ENCODE data around the gene VEGFB. TPM values are rescaled to one million over a fixed set of nuclear protein-coding genes. Genes with fewer than 3 reads are reported as not detected.

The VEGFB gene
- total RNA-seq, 1 donor from 2014 or later, result 45.2 TPM

GRCh38 chr11:64262271-64263002 lies 28.1 kb downstream of the VEGFB start:
- ATAC-seq, result no peak

DNA sequence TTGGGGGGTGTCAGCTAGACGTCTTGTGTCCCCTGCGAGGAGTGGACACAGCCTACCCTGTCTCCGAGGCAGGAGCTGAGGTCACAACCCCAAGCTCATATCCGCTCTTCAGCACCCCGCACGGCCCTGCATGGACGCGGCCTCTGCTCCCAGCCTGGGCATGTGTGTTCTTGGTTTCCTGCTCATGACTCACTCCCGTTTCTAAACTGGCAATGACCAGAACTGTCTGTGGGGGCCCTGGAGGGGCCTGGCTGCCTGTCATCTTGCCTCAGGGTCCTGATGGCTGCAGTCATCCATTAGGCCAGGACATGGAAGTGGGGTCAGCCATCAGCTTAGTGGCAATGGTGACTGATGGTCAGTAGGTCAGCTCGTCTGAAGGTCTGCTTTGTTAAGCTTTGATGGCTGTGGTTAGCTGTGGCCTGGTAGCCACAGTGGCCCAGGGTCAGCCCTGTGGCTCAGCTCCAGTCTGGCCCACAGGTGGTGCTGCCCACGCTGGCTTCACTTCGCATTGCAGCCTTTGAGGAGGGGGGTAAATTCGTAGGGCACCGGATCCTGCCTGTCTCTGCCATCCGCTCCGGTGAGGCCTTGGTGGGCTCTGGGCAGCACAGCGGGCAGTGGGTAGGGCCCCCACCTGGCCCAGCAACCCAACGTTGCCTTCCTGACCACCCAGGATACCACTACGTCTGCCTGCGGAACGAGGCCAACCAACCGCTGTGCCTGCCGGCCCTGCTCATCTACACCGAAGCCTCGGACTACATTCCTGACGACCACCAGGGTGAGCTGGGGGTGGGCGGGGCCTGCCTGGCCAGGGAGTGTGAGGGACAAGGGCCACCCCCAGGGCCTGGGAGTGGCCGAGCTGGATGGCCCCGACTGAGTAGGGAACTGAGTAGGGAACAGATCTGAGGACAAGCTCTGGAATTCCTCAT lies 28.9 kb downstream of the VEGFB start:
- no peak for ATAC-seq

GRCh38 chr11:64263947-64264317 lies 29.5 kb downstream of the VEGFB start:
- no peak for ATAC-seq

DNA sequence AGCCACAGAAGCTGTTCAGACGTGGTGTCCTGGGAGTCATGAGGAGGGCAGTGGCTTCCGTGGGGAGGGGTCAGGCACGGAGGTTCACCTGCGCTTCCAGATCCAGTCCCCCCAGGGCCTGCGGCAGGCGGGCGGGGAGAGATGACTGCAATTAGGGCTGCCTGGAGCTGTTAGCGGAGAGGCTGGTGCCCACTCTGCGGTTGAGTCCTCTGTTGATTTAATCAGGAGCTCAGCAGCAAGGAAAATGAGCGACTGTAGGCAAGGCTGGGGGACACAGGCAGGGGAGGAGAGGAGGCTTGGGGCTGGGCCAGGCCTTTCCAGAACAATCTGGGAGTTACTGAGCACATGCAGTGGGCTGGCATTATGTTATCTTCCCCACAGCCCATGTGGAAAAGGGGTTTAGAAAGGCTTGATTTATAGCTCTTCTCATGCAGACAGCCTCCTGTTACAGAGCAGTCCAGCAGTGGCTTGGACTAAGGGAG lies 30.0 kb downstream of the VEGFB start:
- ATAC-seq, result no peak

GRCh38 chr11:64265176-64266160 lies 31.1 kb downstream of the VEGFB start:
- no peak for ATAC-seq

DNA sequence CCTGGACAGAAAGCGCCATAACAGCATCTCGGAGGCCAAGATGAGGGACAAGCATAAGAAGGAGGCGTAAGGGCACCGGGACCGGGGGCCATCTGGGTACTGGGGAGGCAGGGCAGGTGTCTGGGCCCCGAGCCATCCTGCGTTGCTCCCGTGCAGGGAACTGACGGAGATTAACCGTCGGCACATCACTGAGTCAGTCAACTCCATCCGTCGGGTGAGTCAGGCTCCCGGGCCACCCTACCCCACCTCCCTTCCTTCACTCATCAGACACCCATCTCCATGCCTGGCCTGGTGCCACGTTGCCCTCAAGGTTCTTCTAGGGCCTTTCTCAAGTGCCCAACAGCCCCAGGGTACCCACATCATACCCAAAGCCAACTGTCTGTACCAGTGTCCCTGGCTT lies 32.0 kb downstream of the VEGFB start:
- ATAC-seq, result no peak

- peak; percentile 36 for ATAC-seq
Observed at GRCh38 chr11:64267207-64267945, 33.0 kb downstream of the VEGFB start.

GRCh38 chr11:64268025-64268892 lies 33.9 kb downstream of the VEGFB start:
- no peak for ATAC-seq

DNA sequence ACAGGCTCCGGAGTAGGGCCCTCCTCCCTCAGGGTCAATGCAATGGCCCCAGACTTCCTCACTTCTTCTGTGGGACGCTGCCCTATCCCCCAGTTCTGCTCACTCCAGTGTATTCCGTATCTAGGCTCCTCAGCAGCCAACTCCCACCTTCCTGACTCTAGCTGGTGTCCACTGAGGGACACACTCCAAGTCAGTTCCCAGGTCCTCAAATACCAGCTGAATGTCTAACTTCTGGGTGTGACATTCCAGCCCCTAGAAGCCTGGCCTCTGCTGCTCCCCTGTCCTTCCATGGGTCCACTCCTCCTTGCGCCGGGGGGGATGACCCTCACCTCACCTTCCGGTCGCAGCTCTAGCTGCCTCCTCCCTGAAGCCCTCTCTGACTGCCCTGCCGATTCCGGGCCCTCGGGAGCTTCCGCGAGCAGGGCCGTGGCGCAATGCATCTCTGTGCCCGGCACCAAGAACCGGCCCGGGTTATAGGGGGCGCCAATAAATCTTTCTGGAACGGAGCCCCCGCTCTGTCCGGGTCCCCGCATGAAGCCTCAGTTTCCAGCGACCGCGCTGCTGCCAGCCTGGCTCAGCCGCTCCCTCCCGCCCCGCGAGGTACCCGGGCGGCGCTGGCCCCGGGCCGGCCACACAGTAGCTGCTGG lies 34.6 kb downstream of the VEGFB start:
- ATAC-seq, result peak; percentile 1

GRCh38 chr11:64269540-64270220 lies 35.3 kb downstream of the VEGFB start:
- ATAC-seq, result peak; percentile 83

DNA sequence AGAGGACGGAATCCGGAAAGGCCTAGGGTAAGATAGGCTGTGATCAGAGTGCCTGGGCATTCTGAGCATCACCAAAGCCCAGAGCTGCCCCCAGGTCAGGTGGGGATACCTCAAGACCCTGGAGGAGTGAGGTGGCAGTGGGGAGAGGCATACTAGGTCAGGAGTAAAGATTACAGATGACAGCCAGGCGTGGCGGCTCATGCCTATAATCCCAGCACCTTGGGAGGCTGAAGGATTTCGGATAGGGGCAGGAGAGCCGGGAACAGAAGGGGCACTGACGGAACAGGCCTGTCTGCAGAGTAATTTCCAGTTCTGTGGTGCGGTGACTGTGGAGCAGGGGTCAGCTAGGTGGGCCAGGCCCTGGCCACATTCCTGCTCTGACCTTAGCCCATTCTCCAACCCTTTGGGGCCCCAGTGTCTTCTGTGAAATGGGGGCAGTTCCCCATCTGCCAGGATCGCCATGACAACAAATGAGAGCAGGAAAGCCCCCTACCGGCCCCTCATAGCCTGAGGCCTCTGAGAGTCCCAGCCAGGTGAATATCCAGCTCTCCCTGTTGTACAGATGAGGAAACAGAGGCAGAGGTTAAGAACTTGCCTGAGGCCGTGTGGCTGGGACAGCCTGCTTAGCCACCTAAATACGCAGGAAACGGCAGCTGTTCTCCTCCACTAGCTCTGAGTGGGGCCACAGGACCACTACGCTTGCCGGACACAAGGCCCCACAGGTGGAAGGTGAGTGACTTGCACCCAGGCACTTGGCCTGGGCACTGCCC lies 40.8 kb downstream of the VEGFB start:
- no peak for ATAC-seq

- ATAC-seq, result no peak
Observed at GRCh38 chr11:64275841-64276240, 41.5 kb downstream of the VEGFB start.

DNA sequence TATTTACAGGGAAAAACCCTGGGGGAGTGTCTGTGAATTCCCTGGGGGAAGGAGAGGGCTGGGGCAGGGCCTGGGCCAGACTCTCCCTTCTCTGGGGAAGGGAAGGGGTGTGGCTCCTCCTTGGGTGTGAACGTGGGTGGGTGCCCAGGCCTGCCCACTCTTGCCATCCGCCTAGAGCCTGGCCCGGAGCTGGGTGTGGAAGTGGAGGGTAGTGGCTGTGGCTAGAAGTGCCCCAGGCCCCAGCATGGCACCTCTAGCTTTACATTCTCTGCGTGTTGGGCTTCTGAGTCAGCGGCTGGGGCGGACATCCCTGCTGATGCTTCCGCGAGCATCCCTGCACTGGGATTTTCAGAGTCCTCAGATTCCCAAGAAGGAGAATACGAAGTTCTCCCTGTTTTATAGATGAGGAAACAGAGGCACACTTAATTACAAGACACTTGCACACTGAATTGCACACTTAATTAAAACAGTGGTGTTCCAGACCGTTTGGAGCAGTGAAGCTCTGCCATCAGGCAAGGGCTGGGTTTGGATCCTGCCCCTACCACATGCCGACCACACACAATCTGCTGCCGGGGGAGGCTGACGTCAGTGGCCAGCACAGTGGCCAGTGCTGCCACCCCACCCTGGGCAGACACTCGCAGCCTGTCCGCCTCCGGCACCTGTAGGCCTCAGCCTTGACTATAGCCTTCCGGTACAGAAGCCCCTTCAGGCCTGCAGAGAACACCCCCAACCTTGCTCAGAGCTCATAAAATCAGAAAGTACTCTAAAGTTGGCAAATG lies 42.5 kb downstream of the VEGFB start:
- peak; percentile 92 for ATAC-seq

DNA sequence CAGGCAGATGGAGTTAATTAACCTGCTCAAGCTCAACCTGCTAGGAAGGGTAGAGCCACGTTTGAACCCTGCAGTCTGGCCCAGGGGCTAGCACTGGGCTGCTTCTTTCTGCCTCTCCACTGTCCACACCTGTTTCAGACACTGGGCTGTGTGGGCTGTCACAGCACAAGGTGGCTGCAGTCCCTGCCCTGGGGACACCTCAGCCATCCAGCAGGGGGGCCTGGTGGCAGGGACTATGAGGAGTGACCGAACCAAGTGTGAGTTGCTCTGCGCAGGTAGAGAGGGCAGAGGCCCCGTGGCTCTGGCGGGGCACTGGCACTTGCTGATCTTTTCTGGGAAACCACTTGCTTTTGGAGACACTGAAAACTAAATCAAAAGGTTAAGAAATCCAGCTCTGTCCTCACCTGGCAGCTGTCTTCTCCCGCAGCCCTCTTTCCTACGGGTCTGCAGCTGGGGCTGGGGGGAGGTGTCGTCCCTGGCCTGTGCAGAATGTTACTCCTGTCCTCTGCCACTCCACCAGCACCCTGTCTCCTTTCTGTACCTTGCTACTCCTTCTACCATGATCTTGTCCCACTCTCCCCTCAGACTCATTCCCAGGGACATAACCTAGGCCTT lies 44.3 kb downstream of the VEGFB start:
- ATAC-seq, result no peak

DNA sequence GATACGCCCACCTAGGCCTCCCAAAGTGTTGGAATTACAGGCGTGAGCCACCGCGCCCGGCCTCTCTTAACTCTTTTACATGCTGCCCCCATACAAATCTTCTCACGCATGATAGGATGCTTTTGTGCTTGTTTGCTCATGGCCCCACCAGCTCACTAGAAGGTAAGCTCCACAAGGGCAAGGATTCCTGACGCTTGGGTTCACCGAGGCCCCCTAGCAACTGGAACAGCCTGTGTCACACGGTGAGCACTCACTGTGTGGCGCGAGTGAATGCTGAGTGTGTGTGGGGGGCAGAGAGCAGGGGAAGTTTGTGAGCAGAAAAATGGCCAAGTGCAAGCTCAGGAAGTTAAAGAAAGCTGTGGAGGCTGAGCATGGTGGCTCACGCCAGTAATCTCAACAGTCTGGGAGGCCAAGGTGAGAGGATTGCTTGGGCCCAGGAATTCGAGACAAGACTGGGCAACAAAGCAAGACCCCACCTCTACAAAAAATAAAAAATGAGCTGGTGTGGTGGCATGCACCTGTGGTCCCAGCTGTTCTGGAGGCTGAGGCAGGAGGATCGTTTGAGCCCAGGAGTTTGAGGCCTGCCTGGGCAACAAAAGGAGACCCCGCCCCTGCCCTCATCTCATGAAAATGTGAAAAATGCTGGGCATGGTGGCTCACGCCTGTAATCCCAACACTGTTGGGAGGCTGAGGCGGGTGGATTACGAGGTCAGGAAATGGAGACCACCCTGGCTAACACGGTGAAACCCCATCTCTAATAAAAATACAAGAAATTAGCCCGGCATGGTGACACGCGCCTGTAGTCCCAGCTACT lies 47.8 kb downstream of the VEGFB start:
- ATAC-seq, result no peak

DNA sequence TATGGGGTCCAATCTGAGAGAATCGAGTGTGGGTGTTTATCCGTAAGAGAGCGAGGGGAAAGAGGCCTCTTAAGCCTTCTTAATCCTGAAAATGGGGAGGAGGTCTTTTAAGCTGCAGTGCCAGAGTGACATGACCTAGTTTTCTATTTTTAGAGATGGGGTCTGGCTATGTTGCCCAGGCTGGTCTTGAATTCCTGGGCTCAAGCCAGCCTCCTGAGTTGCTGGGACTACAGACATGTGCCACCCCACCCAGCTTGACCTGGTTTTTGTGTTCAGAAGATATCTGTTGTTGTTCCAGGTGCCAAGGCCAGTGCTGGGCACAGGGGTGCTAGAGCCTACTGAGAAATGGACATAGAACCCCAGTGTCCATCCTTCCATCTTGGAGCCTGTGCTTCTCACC lies 48.7 kb downstream of the VEGFB start:
- ATAC-seq, result no peak
